HG03439 (cell line): Measurements from ENCODE around the gene POLD3.

Experiments
- ATAC-seq: cut with Tn5 transposase; IDR thresholded peaks from one replicate; pipeline ENCODE4 v1.9.1; 2021; ENCODE audit warnings: mild to moderate bottlenecking, moderate library complexity; ENCODE audit not compliant: unreplicated experiment

Gene POLD3

GRCh38 chr11:74672332-74672955, 80.1 kb downstream of the POLD3 start:
- no peak for ATAC-seq

GRCh38 chr11:74672956-74673692, 80.7 kb downstream of the POLD3 start:
- no peak for ATAC-seq

GRCh38 chr11:74673693-74674360, 81.4 kb downstream of the POLD3 start:
- ATAC-seq: no peak

- ATAC-seq: no peak
Measured at GRCh38 chr11:74675761-74676160, 83.4 kb downstream of the POLD3 start.

- no peak for ATAC-seq
Measured at GRCh38 chr11:74676596-74676995, 84.2 kb downstream of the POLD3 start.

- ATAC-seq: no peak
Measured at GRCh38 chr11:74677131-74677530, 84.7 kb downstream of the POLD3 start.

- ATAC-seq: no peak
Measured at GRCh38 chr11:74678041-74678440, 85.7 kb downstream of the POLD3 start.

- ATAC-seq: no peak
Measured at GRCh38 chr11:74678591-74679512, 86.5 kb downstream of the POLD3 start.

- ATAC-seq: no peak
Measured at GRCh38 chr11:74679513-74679865, 87.1 kb downstream of the POLD3 start.

- no peak for ATAC-seq
Measured at GRCh38 chr11:74680035-74680671, 87.8 kb downstream of the POLD3 start.

- ATAC-seq: no peak
Measured at GRCh38 chr11:74680703-74681531, 88.5 kb downstream of the POLD3 start.

- no peak for ATAC-seq
Measured at GRCh38 chr11:74681686-74682651, 89.6 kb downstream of the POLD3 start.

- no peak for ATAC-seq
Measured at GRCh38 chr11:74682731-74683278, 90.4 kb downstream of the POLD3 start.

GRCh38 chr11:74683279-74683871, 91.0 kb downstream of the POLD3 start:
- no peak for ATAC-seq

- ATAC-seq: no peak
Measured at GRCh38 chr11:74683941-74684481, 91.6 kb downstream of the POLD3 start.

GRCh38 chr11:74684661-74685060, 92.3 kb downstream of the POLD3 start:
- ATAC-seq: no peak

- ATAC-seq: no peak
Measured at GRCh38 chr11:74685338-74685737, 93.0 kb downstream of the POLD3 start.

- no peak for ATAC-seq
Measured at GRCh38 chr11:74685905-74686304, 93.5 kb downstream of the POLD3 start.
